MM.1S (cell line): ENCODE results near the gene CAMK2G.

Experiments used
- EZH2phosphoT487 ChIP-seq: fragments of 300-600 bp; sonication (generic); IDR thresholded peaks from 2 replicates; pipeline ENCODE4 v1.6.1; 2018; ENCODE audit warnings: antibody characterized with exemption, low read length
- TF ChIP-seq, protein P1 (sequence below): fragments of 300-600 bp; sonication (generic); IDR thresholded peaks from 2 replicates; pipeline ENCODE4 v1.5.1; 2016; ENCODE audit warnings: antibody characterized with exemption, low read length, mixed read lengths

- TF ChIP-seq, protein P1, sequence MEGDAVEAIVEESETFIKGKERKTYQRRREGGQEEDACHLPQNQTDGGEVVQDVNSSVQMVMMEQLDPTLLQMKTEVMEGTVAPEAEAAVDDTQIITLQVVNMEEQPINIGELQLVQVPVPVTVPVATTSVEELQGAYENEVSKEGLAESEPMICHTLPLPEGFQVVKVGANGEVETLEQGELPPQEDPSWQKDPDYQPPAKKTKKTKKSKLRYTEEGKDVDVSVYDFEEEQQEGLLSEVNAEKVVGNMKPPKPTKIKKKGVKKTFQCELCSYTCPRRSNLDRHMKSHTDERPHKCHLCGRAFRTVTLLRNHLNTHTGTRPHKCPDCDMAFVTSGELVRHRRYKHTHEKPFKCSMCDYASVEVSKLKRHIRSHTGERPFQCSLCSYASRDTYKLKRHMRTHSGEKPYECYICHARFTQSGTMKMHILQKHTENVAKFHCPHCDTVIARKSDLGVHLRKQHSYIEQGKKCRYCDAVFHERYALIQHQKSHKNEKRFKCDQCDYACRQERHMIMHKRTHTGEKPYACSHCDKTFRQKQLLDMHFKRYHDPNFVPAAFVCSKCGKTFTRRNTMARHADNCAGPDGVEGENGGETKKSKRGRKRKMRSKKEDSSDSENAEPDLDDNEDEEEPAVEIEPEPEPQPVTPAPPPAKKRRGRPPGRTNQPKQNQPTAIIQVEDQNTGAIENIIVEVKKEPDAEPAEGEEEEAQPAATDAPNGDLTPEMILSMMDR: no peak
- no peak for TF ChIP-seq EZH2phosphoT487
Observed at GRCh38 chr10:73893426-73893825, 19.1 kb upstream of the CAMK2G start.
